A549 (cell line): ENCODE data around the gene POGLUT2. TPM values are rescaled to one million over a fixed set of nuclear protein-coding genes. Genes with fewer than 3 reads are reported as not detected.

Experiments
- ATAC-seq, 2 experiments: fragments of 200-7000 bp in 1 of 2; fragments of >200 bp in 1 of 2; cut with Nextera tagmentation in 1 of 2; cut with Tn5 transposase in 1 of 2; 3 replicates each; pipeline versions ENCODE4 v1.8.0 to v1.9.1; 2018 to 2020; ENCODE audit warnings: mild to moderate bottlenecking in 1 of 2, moderate library complexity in 1 of 2
- CTCF ChIA-PET: fragments of 300-600 bp; sonication (Branson Sonifier 250); formaldehyde crosslinking; extraction: SDS; loops from one replicate; lab custom pipeline; 2021; ENCODE audit warnings: antibody characterized with exemption, inconsistent platforms; lab: Yijun Ruan, JAX
- POLR2A ChIA-PET: fragments of 350-600 bp; formaldehyde crosslinking; extraction: SDS; loops from one replicate; lab custom pipeline; 2021; ENCODE audit warnings: antibody characterized with exemption, inconsistent platforms; lab: Yijun Ruan, JAX
- DNase-seq, 2 experiments: peaks; one replicate each; pipeline versions ENCODE4 v3.0.0 to v3.0.0-alpha.2; 2011 to 2016; ENCODE audit warnings: low read depth in 1 of 2, low spot score in 1 of 2
- FAIRE-seq: peaks from 2 replicates; lab custom pipeline; 2011; peaks lifted over from hg19 to GRCh38; lab: Jason Lieb, UNC
- H3K27ac ChIP-seq, 2 experiments: fragments of >200 bp; sonication (Bioruptor Twin); formaldehyde crosslinking; 3 replicates each; pipeline ENCODE4 v1.5.1; 2016 to 2017
- H3K4me1 ChIP-seq: fragments of >200 bp; sonication (Bioruptor Twin); formaldehyde crosslinking; 3 replicates; pipeline ENCODE4 v1.6.1; 2016
- H3K4me2 ChIP-seq: fragments of >200 bp; sonication (Bioruptor Twin); formaldehyde crosslinking; 3 replicates; pipeline ENCODE4 v1.6.1; 2016
- H3K4me3 ChIP-seq: fragments of >200 bp; sonication (Bioruptor Twin); formaldehyde crosslinking; 3 replicates; pipeline ENCODE4 v1.5.1; 2016
- H3K9me3 ChIP-seq: fragments of >200 bp; sonication (Bioruptor Twin); formaldehyde crosslinking; 3 replicates; pipeline ENCODE4 v1.6.1; 2016
- CBX2 ChIP-seq: fragments of 200-600 bp; sonication (generic); IDR thresholded peaks from 2 replicates; pipeline ENCODE4 v1.6.1; 2016; ENCODE audit warnings: low read depth, mild to moderate bottlenecking, borderline replicate concordance
- CEBPB ChIP-seq, 2 experiments: fragments of >200 bp in 1 of 2; sonication (Bioruptor Twin) in 1 of 2; formaldehyde crosslinking in 1 of 2; IDR thresholded peaks; 2 replicates each; pipeline ENCODE4 v1.6.1; 2012 to 2016
- EHF ChIP-seq: fragments of 250-450 bp; sonication (Bioruptor Pico); IDR thresholded peaks from 2 replicates; pipeline ENCODE4 v1.5.0; 2020; ENCODE audit warnings: mild to moderate bottlenecking
- EHMT2 ChIP-seq: fragments of 200-600 bp; sonication (generic); IDR thresholded peaks from 2 replicates; pipeline ENCODE4 v1.6.1; 2016; ENCODE audit warnings: antibody characterized with exemption, low read depth, mild to moderate bottlenecking, moderate library complexity
- ESRRA ChIP-seq: fragments of 150-350 bp; IDR thresholded peaks from 2 replicates; pipeline ENCODE4 v1.6.1; 2014; ENCODE audit warnings: mild to moderate bottlenecking, low read length, borderline replicate concordance
- FOSB ChIP-seq: fragments of 250-450 bp; sonication (Bioruptor Pico); IDR thresholded peaks from 2 replicates; pipeline ENCODE4 v1.5.0; 2020; ENCODE audit warnings: mild to moderate bottlenecking, moderate library complexity
- FOXS1 ChIP-seq: fragments of 250-450 bp; sonication (Bioruptor Pico); IDR thresholded peaks from 2 replicates; pipeline ENCODE4 v1.5.0; 2020; ENCODE audit warnings: mild to moderate bottlenecking, moderate library complexity
- HEYL ChIP-seq: fragments of 250-450 bp; sonication (Bioruptor Pico); IDR thresholded peaks from 2 replicates; pipeline ENCODE4 v1.8.0; 2021; ENCODE audit warnings: mild to moderate bottlenecking, moderate library complexity
- KDM1A ChIP-seq: fragments of 200-600 bp; sonication (generic); IDR thresholded peaks from 2 replicates; pipeline ENCODE4 v1.6.1; 2016; ENCODE audit warnings: low read depth, mild to moderate bottlenecking
- KDM5A ChIP-seq: fragments of 200-600 bp; sonication (generic); IDR thresholded peaks from 2 replicates; pipeline ENCODE4 v1.6.1; 2016; ENCODE audit warnings: antibody characterized with exemption, mild to moderate bottlenecking
- NFE2L2 ChIP-seq: fragments of 150-350 bp; conservative IDR thresholded peaks from 2 replicates; pipeline ENCODE4 v1.6.1; 2014; ENCODE audit warnings: low read length
- NPAS2 ChIP-seq: fragments of 250-450 bp; sonication (Bioruptor Pico); IDR thresholded peaks from 2 replicates; pipeline ENCODE4 v1.8.0; 2022; ENCODE audit warnings: mild to moderate bottlenecking, moderate library complexity, borderline replicate concordance
- NR3C1 ChIP-seq: fragments of >200 bp; sonication (Bioruptor Twin); formaldehyde crosslinking; IDR thresholded peaks from 3 replicates; pipeline ENCODE4 v1.6.1; 2017
- POLR2A ChIP-seq: IDR thresholded peaks from 2 replicates; pipeline ENCODE4 v1.6.1; 2012; ENCODE audit warnings: mild to moderate bottlenecking, low read length
- RAD21 ChIP-seq, 2 experiments: fragments of >200 bp in 1 of 2; sonication (Bioruptor Twin) in 1 of 2; formaldehyde crosslinking in 1 of 2; IDR thresholded peaks in 1 of 2; conservative IDR thresholded peaks in 1 of 2; 2 replicates in 1 of 2; 3 replicates in 1 of 2; pipeline ENCODE4 v1.6.1; 2012 to 2018; ENCODE audit warnings: inconsistent platforms in 1 of 2
- RCOR1 ChIP-seq: fragments of 150-350 bp; IDR thresholded peaks from 2 replicates; pipeline ENCODE4 v1.6.1; 2014; ENCODE audit warnings: antibody characterized with exemption, low read length, low read depth
- RFX5 ChIP-seq: fragments of 450-650 bp; IDR thresholded peaks from 2 replicates; pipeline ENCODE4 v1.7.1; 2014; ENCODE audit warnings: antibody characterized with exemption, mild to moderate bottlenecking, moderate library complexity
- TP53 ChIP-seq: fragments of 250-450 bp; sonication (Bioruptor Pico); IDR thresholded peaks from 2 replicates; pipeline ENCODE4 v1.5.0; 2021; ENCODE audit warnings: mild to moderate bottlenecking, moderate library complexity
- ZC3H11A ChIP-seq: fragments of 450-650 bp; IDR thresholded peaks from 2 replicates; pipeline ENCODE4 v1.6.1; 2014; ENCODE audit warnings: antibody characterized with exemption, mild to moderate bottlenecking
- ZSCAN20 ChIP-seq: fragments of 250-450 bp; sonication (Bioruptor Pico); IDR thresholded peaks from 2 replicates; pipeline ENCODE4 v1.8.0; 2022; ENCODE audit warnings: mild to moderate bottlenecking, moderate library complexity
- WGBS: methylation state at CpG from one replicate; pipeline ENCODE4 v1.1.6; 2017; ENCODE audit errors: missing lambda C conversion rate; 5-methylcytosine and 5-hydroxymethylcytosine counted together
- polyA plus RNA-seq, 4 experiments: library from polyadenylated mRNA; depleted of rRNA in 3 of 4; stranded (reverse); fragments of >200 nt; fragmentation: RNase III in 1 of 4; extraction: RNeasy Plus Mini Kit Qiagen cat#74134 plus additional on column Dnase treatment in 1 of 4; gene quantifications; 2 replicates in 3 of 4; 3 replicates in 1 of 4; pipeline ENCODE4 v1.2.3, GENCODE V29; 2011 to 2017
- TF ChIP-seq, protein P1 (sequence below): fragments of >200 bp; sonication (Bioruptor Twin); formaldehyde crosslinking; IDR thresholded peaks from 3 replicates; pipeline ENCODE4 v1.6.1; 2016
- TF ChIP-seq, protein P2 (sequence below): fragments of 150-350 bp; IDR thresholded peaks from 2 replicates; pipeline ENCODE4 v1.6.1; 2014; ENCODE audit warnings: low read depth, mild to moderate bottlenecking, low read length
- TF ChIP-seq, protein P3 (sequence below): fragments of 250-450 bp; sonication (Bioruptor Pico); IDR thresholded peaks from 2 replicates; pipeline ENCODE4 v1.5.0; 2021; ENCODE audit warnings: mild to moderate bottlenecking, moderate library complexity, borderline replicate concordance
- TF ChIP-seq, protein P4 (sequence below): IDR thresholded peaks from 2 replicates; pipeline ENCODE4 v1.6.1; 2012

Gene POGLUT2
- polyA plus RNA-seq, 2 of the 4 experiments (the other 2 are of a cell fraction), result 5.3 to 9.1 TPM

DNA sequence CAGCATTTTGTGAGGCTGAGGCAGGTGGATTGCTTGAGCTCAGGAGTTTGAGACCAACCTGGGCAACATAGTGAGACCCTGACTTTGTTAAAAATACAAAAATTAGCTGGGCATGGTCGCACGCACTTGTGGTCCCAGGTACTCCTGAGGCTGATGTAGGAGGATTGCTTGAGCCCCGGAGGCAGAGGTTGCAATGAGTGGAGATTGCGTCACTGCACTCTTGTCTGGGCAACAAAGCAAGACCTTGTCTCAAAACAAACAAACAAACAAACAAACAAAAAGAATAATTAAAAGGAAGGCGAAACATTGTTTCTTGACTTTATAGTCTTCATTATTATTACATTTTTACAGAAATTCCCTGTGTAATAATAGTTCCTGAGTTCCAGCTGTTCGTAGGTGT lies 16.0 kb upstream of the POGLUT2 start:
- no peak for FAIRE-seq
- CTCF ChIA-PET, result interaction anchor here (1.3 kb wide), 1 partner anchor 15 kb away, joined by 4 read pairs; no protein-coding TSS in a partner anchor
- POLR2A ChIA-PET, result no interaction called here
- no peak for DNase-seq
- H3K4me2 ChIP-seq, result no peak overlapping the region
- no peaks in the 10 kb centered on the region for H3K9me3 ChIP-seq
- no peak overlapping the region for H3K27ac ChIP-seq
- no peak for ATAC-seq
- H3K4me1 ChIP-seq, result no peaks in the 10 kb centered on the region
- WGBS, result 78% methylated on average over 6 of the region's 6 CpGs
- no peak for TF ChIP-seq EHF (CRISPR knock-in tag)
- TF ChIP-seq, protein P1, sequence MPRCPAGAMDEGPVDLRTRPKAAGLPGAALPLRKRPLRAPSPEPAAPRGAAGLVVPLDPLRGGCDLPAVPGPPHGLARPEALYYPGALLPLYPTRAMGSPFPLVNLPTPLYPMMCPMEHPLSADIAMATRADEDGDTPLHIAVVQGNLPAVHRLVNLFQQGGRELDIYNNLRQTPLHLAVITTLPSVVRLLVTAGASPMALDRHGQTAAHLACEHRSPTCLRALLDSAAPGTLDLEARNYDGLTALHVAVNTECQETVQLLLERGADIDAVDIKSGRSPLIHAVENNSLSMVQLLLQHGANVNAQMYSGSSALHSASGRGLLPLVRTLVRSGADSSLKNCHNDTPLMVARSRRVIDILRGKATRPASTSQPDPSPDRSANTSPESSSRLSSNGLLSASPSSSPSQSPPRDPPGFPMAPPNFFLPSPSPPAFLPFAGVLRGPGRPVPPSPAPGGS, result no peak
- no peak for TF ChIP-seq RCOR1
- TF ChIP-seq CEBPB (IDR thresholded peaks at IDR 0.05), result 0 out of 4 replicates have a peak, but pooled peaks of 1 of the 2 experiments have one; percentile 20
- H3K4me3 ChIP-seq, result no peak overlapping the region

DNA sequence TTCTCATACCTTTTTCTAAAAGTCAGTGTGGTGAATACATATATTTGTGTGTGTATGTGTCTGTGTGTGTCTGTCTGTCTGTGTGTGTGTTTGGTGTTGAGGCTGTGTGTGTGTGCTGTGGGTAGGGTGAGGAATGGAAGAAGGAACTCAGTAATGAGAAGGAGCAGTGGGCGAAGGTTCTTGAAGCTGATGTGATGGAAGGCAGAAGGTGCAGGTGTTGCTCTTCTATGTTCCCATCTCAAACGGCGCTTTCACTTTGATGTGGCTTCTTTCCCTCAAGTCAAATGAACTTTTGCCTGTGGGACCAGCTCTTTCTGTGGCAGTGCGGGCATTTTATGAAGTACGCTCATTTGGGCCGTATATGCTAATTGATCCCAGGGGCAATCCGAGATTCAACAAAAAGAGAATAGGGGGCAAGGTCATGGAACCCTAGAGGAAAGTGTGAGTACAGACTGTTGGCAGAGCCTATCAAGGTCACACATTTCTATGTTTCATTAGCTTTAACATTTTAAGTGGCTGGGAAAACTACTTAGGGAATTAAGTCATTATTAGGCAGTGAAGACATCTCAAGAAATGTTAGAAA lies 15.3 kb upstream of the POGLUT2 start:
- Histone ChIP-seq H3K4me1 (no peaks in the 10 kb centered on the region), H3K4me2 (no peak overlapping the region), H3K4me3 (no peak overlapping the region), H3K9me3 (no peaks in the 10 kb centered on the region), H3K27ac (no peak overlapping the region)
- no peak for ATAC-seq
- no peak for FAIRE-seq
- TF ChIP-seq RCOR1, result no peak
- no peak for TF ChIP-seq KDM1A
- ChIA-PET POLR2A (no interaction called here), CTCF (interaction anchor here (1.3 kb wide), 1 partner anchor 14 kb away, joined by 4 read pairs; no protein-coding TSS in a partner anchor)
- 90% methylated on average over 7 of the region's 7 CpGs for WGBS
- DNase-seq, result no peak

DNA sequence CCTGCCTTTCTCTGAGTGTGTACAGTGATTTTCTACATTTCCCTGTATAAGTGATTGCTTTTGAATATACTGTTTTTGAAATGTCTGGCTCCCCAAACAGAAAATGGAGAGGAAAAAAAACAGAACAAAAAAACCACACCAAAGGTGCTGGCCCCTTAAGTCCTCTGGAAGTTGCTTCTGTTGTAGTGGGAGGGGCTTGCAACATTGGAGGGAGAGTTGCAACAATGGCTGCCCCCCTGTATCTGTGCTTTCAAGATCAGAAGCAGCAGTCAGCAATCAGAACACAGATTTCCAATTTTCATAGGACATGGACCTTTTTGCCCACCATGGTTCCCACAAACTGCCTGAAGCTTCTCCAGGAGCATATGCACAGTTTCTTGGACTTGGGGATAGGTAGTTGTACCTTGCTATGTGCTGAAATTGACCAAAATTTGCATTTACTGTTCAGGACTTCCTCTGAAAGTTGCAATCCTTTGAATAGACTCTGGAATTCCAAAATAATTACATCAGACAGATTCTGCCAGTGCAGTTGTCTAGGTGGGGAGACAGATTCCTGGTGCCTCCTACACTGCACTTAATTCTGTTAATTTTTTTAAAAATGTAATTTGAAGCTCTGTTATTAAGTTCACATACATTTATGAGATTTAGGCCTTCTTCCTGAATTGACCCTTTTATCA lies 14.0 kb upstream of the POGLUT2 start:
- H3K4me3 ChIP-seq, result no peak overlapping the region
- ATAC-seq, result no peak
- FAIRE-seq, result no peak
- TF ChIP-seq NFE2L2 (no peak), EHMT2 (no peak), RFX5 (no peak), ZC3H11A (no peak)
- no peak overlapping the region for H3K4me2 ChIP-seq
- no peaks in the 10 kb centered on the region for H3K9me3 ChIP-seq
- H3K27ac ChIP-seq, result no peak overlapping the region
- CTCF ChIA-PET, result interaction anchor here (1.1 kb wide), 1 partner anchor 13 kb away, joined by 3 read pairs; no protein-coding TSS in a partner anchor
- no peaks in the 10 kb centered on the region for H3K4me1 ChIP-seq
- no peak for DNase-seq
- POLR2A ChIA-PET, result no interaction called here

DNA sequence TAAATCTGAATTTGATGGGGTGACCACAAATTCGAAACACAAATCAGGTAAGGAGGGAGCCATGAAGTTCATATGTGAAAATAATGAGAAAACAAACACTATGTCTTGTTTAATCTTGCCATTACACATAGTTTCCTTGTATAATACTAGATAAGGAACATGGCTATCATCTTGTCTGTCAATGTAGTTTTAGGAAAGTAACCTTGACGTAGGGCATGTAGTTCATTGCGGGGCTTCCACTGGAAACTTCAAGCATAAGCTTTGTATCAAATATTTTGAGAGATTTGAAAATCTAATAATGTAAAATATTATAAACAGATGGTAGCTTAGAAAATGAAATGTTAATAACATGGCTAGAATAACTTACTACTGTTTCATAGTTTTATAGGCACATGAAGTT lies 8.9 kb upstream of the POGLUT2 start:
- Histone ChIP-seq H3K4me1 (no peaks in the 10 kb centered on the region), H3K27ac (no peak overlapping the region), H3K9me3 (no peaks in the 10 kb centered on the region), H3K4me3 (no peak overlapping the region), H3K4me2 (no peak overlapping the region)
- ATAC-seq (no peak), DNase-seq (no peak), FAIRE-seq (no peak)
- ChIA-PET CTCF (interaction anchor here (0.6 to 1.7 kb wide), 2 partner anchors 21 to 63 kb away, joined by 3 read pairs; no protein-coding TSS in a partner anchor), POLR2A (no interaction called here)
- WGBS, result 90% methylated on average over 3 of the region's 3 CpGs
- no peak for TF ChIP-seq FOSB (CRISPR knock-in tag)
- TF ChIP-seq, protein P2, sequence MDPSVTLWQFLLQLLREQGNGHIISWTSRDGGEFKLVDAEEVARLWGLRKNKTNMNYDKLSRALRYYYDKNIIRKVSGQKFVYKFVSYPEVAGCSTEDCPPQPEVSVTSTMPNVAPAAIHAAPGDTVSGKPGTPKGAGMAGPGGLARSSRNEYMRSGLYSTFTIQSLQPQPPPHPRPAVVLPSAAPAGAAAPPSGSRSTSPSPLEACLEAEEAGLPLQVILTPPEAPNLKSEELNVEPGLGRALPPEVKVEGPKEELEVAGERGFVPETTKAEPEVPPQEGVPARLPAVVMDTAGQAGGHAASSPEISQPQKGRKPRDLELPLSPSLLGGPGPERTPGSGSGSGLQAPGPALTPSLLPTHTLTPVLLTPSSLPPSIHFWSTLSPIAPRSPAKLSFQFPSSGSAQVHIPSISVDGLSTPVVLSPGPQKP, result no peak
- no peak for TF ChIP-seq ESRRA
- TF ChIP-seq NPAS2 (CRISPR knock-in tag), result no peak
- TF ChIP-seq NR3C1, result no peak
- no peak for TF ChIP-seq HEYL (CRISPR knock-in tag)
- TF ChIP-seq, protein P1, result no peak
- TF ChIP-seq RAD21 (conservative IDR thresholded peaks at IDR 0.05 in 1 of 2, IDR thresholded peaks at IDR 0.05 in 1 of 2), result no peak
- no peak for TF ChIP-seq FOXS1
- TF ChIP-seq, protein P3, sequence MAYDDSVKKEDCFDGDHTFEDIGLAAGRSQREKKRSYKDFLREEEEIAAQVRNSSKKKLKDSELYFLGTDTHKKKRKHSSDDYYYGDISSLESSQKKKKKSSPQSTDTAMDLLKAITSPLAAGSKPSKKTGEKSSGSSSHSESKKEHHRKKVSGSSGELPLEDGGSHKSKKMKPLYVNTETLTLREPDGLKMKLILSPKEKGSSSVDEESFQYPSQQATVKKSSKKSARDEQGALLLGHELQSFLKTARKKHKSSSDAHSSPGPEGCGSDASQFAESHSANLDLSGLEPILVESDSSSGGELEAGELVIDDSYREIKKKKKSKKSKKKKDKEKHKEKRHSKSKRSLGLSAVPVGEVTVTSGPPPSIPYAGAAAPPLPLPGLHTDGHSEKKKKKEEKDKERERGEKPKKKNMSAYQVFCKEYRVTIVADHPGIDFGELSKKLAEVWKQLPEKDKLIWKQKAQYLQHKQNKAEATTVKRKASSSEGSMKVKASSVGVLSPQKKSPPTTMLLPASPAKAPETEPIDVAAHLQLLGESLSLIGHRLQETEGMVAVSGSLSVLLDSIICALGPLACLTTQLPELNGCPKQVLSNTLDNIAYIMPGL, result no peak
- TF ChIP-seq CEBPB (IDR thresholded peaks at IDR 0.05), result no peak
- no peak for TF ChIP-seq CBX2
- no peak for TF ChIP-seq TP53 (CRISPR knock-in tag)
- TF ChIP-seq NFE2L2, result no peak
- no peak for TF ChIP-seq POLR2A
- no peak for TF ChIP-seq KDM5A
- no peak for TF ChIP-seq ZSCAN20 (CRISPR knock-in tag)
- TF ChIP-seq, protein P4, sequence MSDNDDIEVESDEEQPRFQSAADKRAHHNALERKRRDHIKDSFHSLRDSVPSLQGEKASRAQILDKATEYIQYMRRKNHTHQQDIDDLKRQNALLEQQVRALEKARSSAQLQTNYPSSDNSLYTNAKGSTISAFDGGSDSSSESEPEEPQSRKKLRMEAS, result no peak
